H1 (cell line): ENCODE measurements around the gene PABPC1L. TPM values are rescaled to one million over a fixed set of nuclear protein-coding genes. Genes with fewer than 3 reads are reported as not detected.

Experiments
- CTCF ChIA-PET: fragments of 300-600 bp; sonication (Branson Sonifier 250); formaldehyde crosslinking; loops from one replicate; lab custom pipeline; 2021; ENCODE audit not compliant: partially characterized antibody; lab: Charles Lee
- POLR2A ChIA-PET: fragments of 300-600 bp; sonication (Branson Sonifier 250); formaldehyde crosslinking; loops from one replicate; lab custom pipeline; 2021; ENCODE audit warnings: inconsistent platforms; ENCODE audit not compliant: partially characterized antibody; lab: Charles Lee
- DNase-seq, 2 experiments: peaks; one replicate each; pipeline versions ENCODE4 v3.0.0 to v3.0.0-alpha.2; 2010 to 2022; ENCODE audit warnings: low spot score in 2 of 2, low read depth in 1 of 2, mixed read lengths in 1 of 2
- FAIRE-seq: peaks from 2 replicates; lab custom pipeline; 2011; peaks lifted over from hg19 to GRCh38; lab: Jason Lieb, UNC
- H2AFZ ChIP-seq: 2 replicates; pipeline ENCODE4 v1.8.1; 2012; ENCODE audit warnings: low read length, inconsistent platforms
- H2AK5ac ChIP-seq: 2 replicates; pipeline ENCODE4 v1.6.1; 2013; ENCODE audit warnings: low read depth, low read length
- H2BK120ac ChIP-seq: replicated peaks from 2 replicates; pipeline ENCODE3; 2013; ENCODE audit warnings: low read depth, low read length, inconsistent platforms
- H2BK12ac ChIP-seq: 2 replicates; pipeline ENCODE4 v1.6.1; 2013; ENCODE audit warnings: low read depth, low read length
- H2BK15ac ChIP-seq: 2 replicates; pipeline ENCODE4 v1.6.1; 2013; ENCODE audit warnings: low read length
- H2BK20ac ChIP-seq: 2 replicates; pipeline ENCODE4 v1.6.1; 2013; ENCODE audit warnings: low read length
- H2BK5ac ChIP-seq: 2 replicates; pipeline ENCODE4 v1.6.1; 2013; ENCODE audit warnings: low read depth, low read length
- H3K14ac ChIP-seq: 2 replicates; pipeline ENCODE4 v1.6.1; 2013; ENCODE audit warnings: inconsistent platforms; ENCODE audit not compliant: insufficient read length
- H3K18ac ChIP-seq: 2 replicates; pipeline ENCODE4 v1.6.1; 2013; ENCODE audit warnings: low read length; ENCODE audit errors: extremely low read depth
- H3K23ac ChIP-seq: 2 replicates; pipeline ENCODE4 v1.6.1; 2013; ENCODE audit warnings: inconsistent platforms; ENCODE audit not compliant: insufficient read length
- H3K23me2 ChIP-seq: 2 replicates; pipeline ENCODE4 v1.6.1; 2013; ENCODE audit warnings: low read depth, low read length
- H3K27ac ChIP-seq: 2 replicates; pipeline ENCODE4 v1.6.1; 2011; ENCODE audit warnings: low read depth, low read length, inconsistent platforms
- H3K27me3 ChIP-seq, 4 experiments: replicated peaks in 1 of 4; 1 replicate in 1 of 4; 2 replicates in 3 of 4; pipeline versions ENCODE4 v1.6.1 to v1.8.1; 2011 to 2013; ENCODE audit warnings: low read length in 3 of 4, mild to moderate bottlenecking in 3 of 4, inconsistent platforms in 2 of 4, mixed read lengths in 2 of 4, moderate library complexity in 1 of 4; ENCODE audit not compliant: control insufficient read depth in 3 of 4, insufficient read depth in 3 of 4; ENCODE audit errors: extremely low read depth in 1 of 4
- H3K36me3 ChIP-seq, 4 experiments: 2 replicates each; pipeline versions ENCODE4 v1.6.1 to v1.8.1; 2011 to 2013; ENCODE audit warnings: mild to moderate bottlenecking in 4 of 4, low read length in 3 of 4, moderate library complexity in 2 of 4, control low read depth in 1 of 4, inconsistent platforms in 1 of 4; ENCODE audit not compliant: insufficient read depth in 4 of 4, control insufficient read depth in 2 of 4
- H3K4ac ChIP-seq: replicated peaks from 2 replicates; pipeline ENCODE3; 2013; ENCODE audit warnings: low read length, low read depth, mixed read lengths, inconsistent platforms; ENCODE audit not compliant: insufficient read length
- H3K4me1 ChIP-seq, 4 experiments: replicated peaks in 1 of 4; 1 replicate in 1 of 4; 2 replicates in 3 of 4; pipeline versions ENCODE4 v1.6.1 to v1.8.1; 2011 to 2013; ENCODE audit warnings: low read length in 3 of 4, inconsistent platforms in 2 of 4, mixed read lengths in 1 of 4; ENCODE audit not compliant: insufficient read depth in 4 of 4, control insufficient read depth in 3 of 4
- H3K4me2 ChIP-seq, 2 experiments: 2 replicates each; pipeline versions ENCODE4 v1.6.1 to v1.8.1; 2011 to 2013; ENCODE audit warnings: low read depth in 2 of 2, low read length in 2 of 2, control low read depth in 1 of 2, inconsistent platforms in 1 of 2, mild to moderate bottlenecking in 1 of 2; ENCODE audit not compliant: insufficient read depth in 1 of 2
- H3K4me3 ChIP-seq, 4 experiments: fragments of 200-600, 300-600 bp in 1 of 4; sonication (generic), shearing (Covaris generic), sonication (Bioruptor Twin) in 1 of 4; 2 replicates each; pipeline versions ENCODE4 v1.5.1 to v1.8.1; 2011 to 2016; ENCODE audit warnings: low read length in 4 of 4, low read depth in 3 of 4, control low read depth in 2 of 4, inconsistent platforms in 2 of 4, mild to moderate bottlenecking in 2 of 4, mixed read lengths in 1 of 4, moderate library complexity in 1 of 4; ENCODE audit not compliant: insufficient read depth in 2 of 4; ENCODE audit errors: extremely low read depth in 1 of 4
- H3K56ac ChIP-seq: replicated peaks from 2 replicates; pipeline ENCODE3; 2013; ENCODE audit warnings: low read depth, mild to moderate bottlenecking, mixed read lengths, low read length, inconsistent platforms; ENCODE audit not compliant: insufficient read length
- H3K79me1 ChIP-seq: 2 replicates; pipeline ENCODE4 v1.6.1; 2013; ENCODE audit warnings: low read depth, low read length, control low read depth
- H3K79me2 ChIP-seq, 2 experiments: 2 replicates each; pipeline versions ENCODE4 v1.6.1 to v1.8.1; 2012 to 2013; ENCODE audit warnings: low read length in 2 of 2, mild to moderate bottlenecking in 2 of 2, inconsistent platforms in 1 of 2; ENCODE audit not compliant: insufficient read depth in 2 of 2, control insufficient read depth in 1 of 2
- H3K9ac ChIP-seq, 4 experiments: replicated peaks in 1 of 4; 1 replicate in 1 of 4; 2 replicates in 3 of 4; pipeline versions ENCODE4 v1.6.1 to v1.8.1; 2011 to 2013; ENCODE audit warnings: low read depth in 3 of 4, low read length in 3 of 4, control low read depth in 2 of 4, mild to moderate bottlenecking in 2 of 4, moderate library complexity in 2 of 4, inconsistent platforms in 1 of 4; ENCODE audit errors: extremely low read depth in 1 of 4
- H3K9me3 ChIP-seq, 2 experiments: 2 replicates each; pipeline versions ENCODE4 v1.6.1 to v1.8.1; 2012 to 2013; ENCODE audit warnings: mild to moderate bottlenecking in 2 of 2, moderate library complexity in 2 of 2, control low read depth in 1 of 2, inconsistent platforms in 1 of 2, low read depth in 1 of 2, low read length in 1 of 2, mixed read lengths in 1 of 2; ENCODE audit not compliant: insufficient read depth in 2 of 2
- H4K20me1 ChIP-seq, 2 experiments: replicated peaks in 1 of 2; 2 replicates each; pipeline versions ENCODE3 to v1.8.1; 2011 to 2013; ENCODE audit warnings: inconsistent platforms in 2 of 2, low read length in 2 of 2, mild to moderate bottlenecking in 1 of 2; ENCODE audit not compliant: insufficient read depth in 2 of 2, control insufficient read depth in 1 of 2
- H4K5ac ChIP-seq: 2 replicates; pipeline ENCODE4 v1.6.1; 2013; ENCODE audit warnings: low read length, low read depth, mixed read lengths, inconsistent platforms; ENCODE audit not compliant: insufficient read length
- H4K8ac ChIP-seq: 2 replicates; pipeline ENCODE4 v1.8.0; 2013; ENCODE audit warnings: mild to moderate bottlenecking, moderate library complexity, low read length, inconsistent platforms; ENCODE audit not compliant: insufficient read depth; ENCODE audit errors: extremely low read depth
- H4K91ac ChIP-seq: replicated peaks from 2 replicates; pipeline ENCODE3; 2013; ENCODE audit warnings: low read length, mixed read lengths, inconsistent platforms; ENCODE audit not compliant: insufficient read length
- FOSL1 ChIP-seq: IDR thresholded peaks from 2 replicates; pipeline ENCODE4 v1.6.1; 2011; ENCODE audit warnings: mild to moderate bottlenecking, low read depth, low read length, moderate library complexity; ENCODE audit not compliant: insufficient read depth
- HDAC6 ChIP-seq: IDR thresholded peaks from one replicate; pipeline ENCODE4 v1.7.1; 2012; ENCODE audit warnings: low read depth, mild to moderate bottlenecking, inconsistent platforms, low read length, moderate library complexity
- POLR2A ChIP-seq, 2 experiments: IDR thresholded peaks; 1 replicate in 1 of 2; 2 replicates in 1 of 2; pipeline ENCODE4 v1.6.1; 2011; ENCODE audit warnings: low read depth in 2 of 2, low read length in 2 of 2, mild to moderate bottlenecking in 2 of 2; ENCODE audit errors: control extremely low read depth in 1 of 2
- POU5F1 ChIP-seq: IDR thresholded peaks from 2 replicates; pipeline ENCODE4 v1.6.1; 2011; ENCODE audit warnings: low read depth, mild to moderate bottlenecking, low read length, moderate library complexity
- RNF2 ChIP-seq: fragments of 200-900, 300-1000 bp; sonication (generic); IDR thresholded peaks from 2 replicates; pipeline ENCODE4 v1.7.1; 2016; ENCODE audit warnings: borderline replicate concordance, low read depth, mild to moderate bottlenecking, antibody characterized with exemption, low read length; ENCODE audit not compliant: poor library complexity, severe bottlenecking; ENCODE audit errors: missing control alignments
- RXRA ChIP-seq: IDR thresholded peaks from 2 replicates; pipeline ENCODE4 v1.6.1; 2011; ENCODE audit warnings: low read depth, mild to moderate bottlenecking, low read length, moderate library complexity; ENCODE audit not compliant: insufficient read depth
- SIX5 ChIP-seq: IDR thresholded peaks from 2 replicates; pipeline ENCODE4 v1.6.1; 2011; ENCODE audit warnings: mild to moderate bottlenecking, low read depth, low read length
- SRF ChIP-seq: IDR thresholded peaks from 2 replicates; pipeline ENCODE4 v1.6.1; 2011; ENCODE audit warnings: mild to moderate bottlenecking, low read depth, low read length, moderate library complexity
- WGBS, 2 experiments: shearing (Covaris generic) in 1 of 2; methylation state at CpG; one replicate each; pipeline versions ENCODE4 v1.1.6 to v1.1.7; 2013 to 2015; ENCODE audit warnings: low lambda C conversion rate in 2 of 2, mixed read lengths in 2 of 2, inconsistent platforms in 1 of 2, low coverage in 1 of 2, missing lambda C conversion rate in 1 of 2; ENCODE audit not compliant: insufficient replicate concordance in 2 of 2, insufficient coverage in 1 of 2, insufficient read length in 1 of 2; ENCODE audit errors: extremely low coverage in 1 of 2, missing lambda C conversion rate in 1 of 2; 5-methylcytosine and 5-hydroxymethylcytosine counted together
- polyA plus RNA-seq, 7 experiments: library from polyadenylated mRNA; depleted of rRNA in 3 of 7; stranded (reverse) in 5 of 7; unstranded in 2 of 7; fragments of >200 nt in 5 of 7; fragments of 200-250 nt in 2 of 7; gene quantifications; 1 replicate in 5 of 7; 2 replicates in 1 of 7; 4 replicates in 1 of 7; pipeline versions ENCODE4 v1.2.1 to v1.2.3, GENCODE V29; 2011 to 2013; ENCODE audit warnings: missing spikeins in 2 of 7, mixed read lengths in 2 of 7
- total RNA-seq: library from RNA; stranded (reverse); fragmentation: NEBNext Ultra II Directional; extraction: Animal tissue kit (Norgen Biotek cat#: 25700); gene quantifications from 2 replicates; pipeline ENCODE4 v1.2.1, GENCODE V29; 2021
- TF ChIP-seq, protein P1 (sequence below): IDR thresholded peaks from 2 replicates; pipeline ENCODE4 v1.6.1; 2012; ENCODE audit warnings: low read length, inconsistent platforms

The PABPC1L gene
- total and polyA plus RNA-seq, 2 of the 8 experiments (the other 6 are each of a cell fraction or from before 2014, with no cell fraction given) = 61.1 to 108 TPM

DNA sequence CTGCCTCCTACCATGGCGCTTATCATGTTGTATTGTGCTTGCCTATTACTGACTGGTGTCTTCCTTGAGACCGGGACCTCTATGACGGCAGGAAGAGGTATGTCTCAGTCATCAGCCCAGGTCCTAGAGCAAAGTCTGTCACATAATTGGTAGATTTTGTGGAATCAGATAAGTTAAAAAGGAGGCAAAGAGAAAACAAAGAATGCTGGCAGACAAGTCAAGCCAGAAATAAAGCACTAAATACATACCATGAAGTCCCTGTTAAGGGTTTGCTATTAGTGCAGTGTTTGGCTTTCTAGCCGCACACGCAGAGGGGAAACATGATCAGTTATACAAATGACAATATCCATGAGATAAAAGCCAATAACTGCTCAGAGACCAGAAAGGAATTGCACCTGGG, 44.4 kb downstream of the PABPC1L start:
- no peak overlapping the region for H3K9ac ChIP-seq
- peaks cover 8% of the 10 kb centered on the region for H3K79me1 ChIP-seq
- H3K4me1 ChIP-seq = peaks cover 0 to 3% (median 0%) of the 10 kb centered on the region in 4 experiments; a peak in 3 of 7 replicates
- DNase-seq (no peak), FAIRE-seq (no peak)
- no peak overlapping the region for H4K8ac ChIP-seq
- no peak overlapping the region for H3K4me3 ChIP-seq
- no peak overlapping the region for H2AK5ac ChIP-seq
- no peak overlapping the region for H4K5ac ChIP-seq
- peaks cover 3 to 15% of the 10 kb centered on the region in 2 experiments; a peak in 3 of 4 replicates for H3K79me2 ChIP-seq
- H3K4ac ChIP-seq = no peak overlapping the region
- H2BK120ac ChIP-seq = no peak overlapping the region
- peaks cover 2 to 6% of the 10 kb centered on the region in 2 experiments for H4K20me1 ChIP-seq
- H2BK15ac ChIP-seq = no peak overlapping the region
- no peaks in the 10 kb centered on the region for H3K27me3 ChIP-seq
- no peak overlapping the region for H3K27ac ChIP-seq
- ChIA-PET CTCF (interaction anchor here (2.1 kb wide), 1 partner anchor 10 kb away, joined by 7 read pairs; no protein-coding TSS in a partner anchor), POLR2A (interaction anchor here (0.5 to 4.0 kb wide), 6 partner anchors 9 to 483 kb away, joined by 3 to 33 read pairs (median 4); no protein-coding TSS in a partner anchor)
- H3K36me3 ChIP-seq = peaks cover 17 to 58% (median 53%) of the 10 kb centered on the region in 4 experiments
- H3K56ac ChIP-seq = no peak overlapping the region
- no peaks in the 10 kb centered on the region for H3K9me3 ChIP-seq
- no peak overlapping the region for H3K14ac ChIP-seq
- no peak overlapping the region for H3K18ac ChIP-seq
- WGBS, 2 experiments = 93% methylated on average over 5 of the region's 5 CpGs; no CpG with 5 or more reads in 1 of the 2 experiments
- H3K4me2 ChIP-seq = no peak overlapping the region
- no peak overlapping the region for H2AFZ ChIP-seq
- no peak overlapping the region for H3K23ac ChIP-seq
- no peak overlapping the region for H2BK5ac ChIP-seq
- H2BK12ac ChIP-seq = no peak overlapping the region
- H4K91ac ChIP-seq = no peak overlapping the region
- no peaks in the 10 kb centered on the region for H3K23me2 ChIP-seq
- no peak overlapping the region for H2BK20ac ChIP-seq
- TF ChIP-seq RNF2 (no peak), SIX5 (no peak), POLR2A (IDR thresholded peaks at IDR 0.05; ENCODE audit: control extremely low read depth in 1 of 2, low read depth in 2 of 2, low read length in 2 of 2) (no peak), SRF (no peak), POU5F1 (no peak), HDAC6 (no peak), FOSL1 (no peak), RXRA (no peak)
- TF ChIP-seq, protein P1, sequence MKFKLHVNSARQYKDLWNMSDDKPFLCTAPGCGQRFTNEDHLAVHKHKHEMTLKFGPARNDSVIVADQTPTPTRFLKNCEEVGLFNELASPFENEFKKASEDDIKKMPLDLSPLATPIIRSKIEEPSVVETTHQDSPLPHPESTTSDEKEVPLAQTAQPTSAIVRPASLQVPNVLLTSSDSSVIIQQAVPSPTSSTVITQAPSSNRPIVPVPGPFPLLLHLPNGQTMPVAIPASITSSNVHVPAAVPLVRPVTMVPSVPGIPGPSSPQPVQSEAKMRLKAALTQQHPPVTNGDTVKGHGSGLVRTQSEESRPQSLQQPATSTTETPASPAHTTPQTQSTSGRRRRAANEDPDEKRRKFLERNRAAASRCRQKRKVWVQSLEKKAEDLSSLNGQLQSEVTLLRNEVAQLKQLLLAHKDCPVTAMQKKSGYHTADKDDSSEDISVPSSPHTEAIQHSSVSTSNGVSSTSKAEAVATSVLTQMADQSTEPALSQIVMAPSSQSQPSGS = no peak
